Right lobe of liver (tissue), 6 donors: ENCODE measurements around the gene ZNF790. TPM values are rescaled to one million over a fixed set of nuclear protein-coding genes. Genes with fewer than 3 reads are reported as not detected.

Experiments
- ATAC-seq, 4 donors: fragments of 200-7000 bp; cut with Tn5 transposase; one replicate each; pipeline ENCODE4 v1.9.1; 2020; ENCODE audit warnings: mild to moderate bottlenecking in 4 of 4, moderate library complexity in 4 of 4
- DNase-seq, 3 donors: peaks; one replicate each; pipeline ENCODE4 v3.0.0-alpha.2; 2020
- H3K27ac ChIP-seq, 3 donors: fragments of 200-600 bp; one replicate each; pipeline ENCODE4 v1.8.0; 2022
- H3K27me3 ChIP-seq, 2 donors: fragments of 200-600 bp; one replicate each; pipeline ENCODE4 v1.8.0; 2022
- H3K36me3 ChIP-seq, 4 donors: fragments of 200-600 bp; sonication (generic) in 1 of 4; one replicate each; pipeline versions ENCODE4 v1.5.1 to v1.8.0; 2017 to 2022; ENCODE audit warnings: control low read depth in 1 of 4
- H3K4me1 ChIP-seq, 4 donors: fragments of 200-600 bp; sonication (generic) in 1 of 4; one replicate each; pipeline versions ENCODE4 v1.5.1 to v1.8.0; 2017 to 2022; ENCODE audit warnings: control low read depth in 1 of 4
- H3K4me3 ChIP-seq, 3 donors: fragments of 200-600 bp; one replicate each; pipeline ENCODE4 v1.8.0; 2022
- H3K9me3 ChIP-seq, 4 donors: fragments of 200-600 bp; sonication (generic) in 1 of 4; one replicate each; pipeline versions ENCODE4 v1.5.1 to v1.8.0; 2017 to 2022; ENCODE audit warnings: control low read depth in 1 of 4
- POLR2A ChIP-seq: fragments of 450-650 bp; IDR thresholded peaks from one replicate; pipeline ENCODE4 v1.6.1; 2017; ENCODE audit warnings: antibody characterized with exemption, mild to moderate bottlenecking
- WGBS: methylation state at CpG from one replicate; pipeline ENCODE4 v1.1.6; 2018; ENCODE audit warnings: low coverage, low lambda C conversion rate; ENCODE audit not compliant: insufficient coverage; ENCODE audit errors: missing lambda C conversion rate; 5-methylcytosine and 5-hydroxymethylcytosine counted together
- intact Hi-C, 2 donors: fragments of 100-400 bp; cut with DNase I; formaldehyde crosslinking; loops; one replicate each; pipeline versions ENCODE4 v1.11.2 to v1.14.1; 2022
- total RNA-seq, 6 experiments: library from RNA; depleted of rRNA in 2 of 6; stranded (reverse); fragments of >200 nt in 2 of 6; fragmentation: NEBNext Ultra II Directional in 3 of 6; extraction: Animal tissue kit (Norgen Biotek cat#: 25700) in 3 of 6; gene quantifications; one replicate each; pipeline versions ENCODE4 v1.1.0 to v1.2.4, GENCODE V29; 2016 to 2023
- TF ChIP-seq, protein P1 (sequence below), 4 donors: fragments of 200-600 bp in 3 of 4; fragments of 450-650 bp in 1 of 4; IDR thresholded peaks; one replicate each; pipeline versions ENCODE4 v1.5.1 to v1.8.0; 2016 to 2022; ENCODE audit warnings: antibody characterized with exemption in 4 of 4, mild to moderate bottlenecking in 2 of 4
- donor health status: DM: no; HTN: yes; CAD: no.
- donor health status: DM: no; HTN: no; CAD: no.
- donor health status: DM: no; HTN: no; CAD: no.
- donor health status: DM: no; HTN: yes; CAD: no.
- donor health status: DM: no; HTN: yes; CAD: no.

Gene ZNF790
- total RNA-seq, 6 experiments from 2014 or later: 3.7 to 6.4 (median 5.5) TPM

DNA sequence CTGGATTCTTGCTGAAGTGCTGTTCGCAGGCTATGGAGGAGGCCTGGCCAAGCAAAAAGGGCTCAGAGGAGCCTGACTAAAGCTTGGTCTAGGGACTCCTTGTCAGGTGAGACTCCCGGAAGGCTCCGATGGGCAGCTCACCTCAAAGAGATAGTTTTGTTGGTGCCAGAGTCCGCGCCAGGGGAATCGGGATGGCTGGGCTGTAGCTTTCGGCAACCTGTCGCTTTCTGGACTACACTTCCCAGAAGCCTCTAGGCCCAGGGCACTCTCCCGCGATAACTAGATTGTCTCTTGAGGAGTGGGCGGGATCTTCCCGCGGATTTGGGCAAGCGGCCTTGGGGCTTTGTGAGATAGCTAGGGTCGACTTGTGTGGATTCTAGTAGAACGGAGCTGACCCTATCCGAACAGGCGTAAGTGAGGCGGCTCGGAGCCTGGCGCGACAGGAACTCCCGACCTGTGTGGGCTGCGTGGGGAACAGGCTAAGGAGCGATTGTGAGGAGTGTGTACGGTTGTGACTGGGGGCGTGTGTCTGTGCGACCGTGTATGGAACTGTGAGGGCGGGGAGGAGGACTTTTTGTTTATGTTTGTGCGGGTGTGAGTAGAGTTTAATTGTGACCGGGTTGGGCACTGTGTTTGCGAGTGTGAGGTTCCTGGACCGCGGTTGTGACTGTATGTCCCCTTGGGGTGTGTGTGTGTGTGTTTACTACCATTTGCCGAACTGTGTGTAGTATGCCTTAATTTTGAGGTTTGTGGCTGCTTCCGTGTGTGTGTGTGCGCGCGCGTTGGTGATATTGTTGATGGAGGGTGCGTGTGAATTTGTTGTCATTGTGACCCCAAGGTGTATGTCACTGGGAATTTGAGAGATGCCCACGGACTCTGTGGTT is 12.6 kb upstream of the ZNF790 start, which contains the start of gene ZNF345:
ZNF345 (plus strand) TSS at position 318 of the 884 bp plus-strand sequence. CDS start 25,955 bp downstream, outside the sequence.
- ATAC-seq: peak; percentile 95
- no peak for TF ChIP-seq POLR2A
- TF ChIP-seq, protein P1, sequence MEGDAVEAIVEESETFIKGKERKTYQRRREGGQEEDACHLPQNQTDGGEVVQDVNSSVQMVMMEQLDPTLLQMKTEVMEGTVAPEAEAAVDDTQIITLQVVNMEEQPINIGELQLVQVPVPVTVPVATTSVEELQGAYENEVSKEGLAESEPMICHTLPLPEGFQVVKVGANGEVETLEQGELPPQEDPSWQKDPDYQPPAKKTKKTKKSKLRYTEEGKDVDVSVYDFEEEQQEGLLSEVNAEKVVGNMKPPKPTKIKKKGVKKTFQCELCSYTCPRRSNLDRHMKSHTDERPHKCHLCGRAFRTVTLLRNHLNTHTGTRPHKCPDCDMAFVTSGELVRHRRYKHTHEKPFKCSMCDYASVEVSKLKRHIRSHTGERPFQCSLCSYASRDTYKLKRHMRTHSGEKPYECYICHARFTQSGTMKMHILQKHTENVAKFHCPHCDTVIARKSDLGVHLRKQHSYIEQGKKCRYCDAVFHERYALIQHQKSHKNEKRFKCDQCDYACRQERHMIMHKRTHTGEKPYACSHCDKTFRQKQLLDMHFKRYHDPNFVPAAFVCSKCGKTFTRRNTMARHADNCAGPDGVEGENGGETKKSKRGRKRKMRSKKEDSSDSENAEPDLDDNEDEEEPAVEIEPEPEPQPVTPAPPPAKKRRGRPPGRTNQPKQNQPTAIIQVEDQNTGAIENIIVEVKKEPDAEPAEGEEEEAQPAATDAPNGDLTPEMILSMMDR (IDR thresholded peaks at IDR 0.05): no peak
- Histone ChIP-seq H3K4me3 (peak within 1 kb of the TSS; percentile 59 to 99 (median 80)), H3K36me3 (peaks cover 0 to 8% (median 0%) of the 10 kb centered on the region in 4 donors), H3K27ac (peak within 1 kb of the TSS; percentile 71 to 77 (median 77)), H3K27me3 (no peaks in the 10 kb centered on the region), H3K9me3 (peaks cover 0 to 6% (median 0%) of the 10 kb centered on the region in 4 donors), H3K4me1 (peaks cover 0 to 6% (median 0%) of the 10 kb centered on the region in 4 donors)
- under 1% methylated on average over 31 of the region's 43 CpGs for WGBS
- peak; percentile 89 to 93 (median 92) for DNase-seq
- intact Hi-C loops: no loop called here

DNA sequence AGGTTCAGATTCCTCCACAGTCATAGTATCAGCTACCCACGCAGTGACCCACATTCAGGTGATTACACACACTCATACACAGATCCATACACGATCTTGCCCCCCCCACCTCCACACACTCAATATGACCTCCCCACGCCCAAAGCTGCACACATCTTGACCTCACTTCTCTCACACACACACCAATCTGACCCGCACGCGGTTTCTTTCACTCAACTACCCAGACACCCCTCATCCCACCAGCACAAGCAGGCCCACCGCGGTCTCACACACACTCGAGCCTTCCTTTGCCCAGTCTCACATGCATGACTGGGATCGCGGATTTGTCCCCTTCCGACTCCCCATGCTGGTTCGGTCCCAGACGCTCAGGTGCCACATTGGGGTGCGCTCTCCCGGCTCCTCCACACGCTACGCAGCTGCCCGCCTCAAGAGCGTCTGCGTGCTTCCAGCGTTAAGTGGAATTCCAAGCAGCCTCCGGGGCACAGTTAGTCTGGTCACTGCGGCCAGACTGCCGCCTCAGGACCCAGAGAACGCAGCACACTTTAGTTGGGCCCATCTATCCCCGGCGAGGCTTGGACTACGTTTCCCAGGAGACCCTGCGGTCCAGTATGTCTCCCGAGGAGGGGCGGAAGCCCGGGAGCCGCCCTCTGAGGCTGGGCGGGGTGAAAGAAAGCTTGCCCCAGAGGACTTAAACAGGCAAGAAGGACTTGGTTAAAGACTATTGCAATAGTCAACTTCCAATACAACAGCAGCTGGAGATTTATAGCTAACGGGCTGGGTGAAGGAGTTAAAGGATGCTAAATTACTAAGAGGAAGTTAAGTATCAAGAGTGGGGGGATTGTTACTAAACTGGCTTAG is 11.7 kb upstream of the ZNF790 start:
- DNase-seq (peak; percentile 94 to 96 (median 95)), ATAC-seq (peak; percentile 95 to 98 (median 96))
- Histone ChIP-seq H3K4me3 (peak overlapping the region; percentile 59 to 99 (median 80)), H3K4me1 (peaks cover 0 to 6% (median 0%) of the 10 kb centered on the region in 4 donors), H3K36me3 (peaks cover 0 to 8% (median 0%) of the 10 kb centered on the region in 4 donors), H3K27ac (peak overlapping the region; percentile 71 to 77 (median 77)), H3K9me3 (peaks cover 0 to 3% (median 0%) of the 10 kb centered on the region in 4 donors), H3K27me3 (no peaks in the 10 kb centered on the region)
- intact Hi-C loops: loop anchor here in 1 of 2 donors (10.0 kb wide), 1 partner anchor 75 kb away; the partner anchor contains the start of gene ZNF850
- WGBS: under 1% methylated on average over 23 of the region's 36 CpGs
- TF ChIP-seq, protein P1 (IDR thresholded peaks at IDR 0.05): no peak
- TF ChIP-seq POLR2A: peak; percentile 48

DNA sequence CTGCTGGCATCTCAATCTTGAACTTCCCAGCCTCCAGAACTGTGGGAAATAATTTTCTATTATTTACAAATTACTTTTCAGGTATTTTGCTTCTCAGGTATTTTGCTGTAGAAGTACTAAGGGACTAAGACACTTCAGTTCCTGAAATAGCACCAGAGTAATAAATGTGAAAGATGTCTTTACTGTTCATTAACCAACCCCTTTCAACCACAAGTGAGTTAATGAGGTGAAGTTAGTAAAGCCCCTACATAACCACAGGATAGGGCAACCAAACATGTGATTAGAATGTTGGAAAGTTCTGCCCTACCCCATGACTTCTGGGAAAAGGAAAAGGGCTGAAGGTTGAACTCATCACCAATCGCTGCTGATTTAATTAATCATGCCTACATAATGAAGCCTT is 9.8 kb upstream of the ZNF790 start:
- DNase-seq: no peak
- Histone ChIP-seq H3K4me3 (no peak overlapping the region), H3K27me3 (no peaks in the 10 kb centered on the region), H3K4me1 (peaks cover 0 to 6% (median 0%) of the 10 kb centered on the region in 4 donors), H3K27ac (no peak overlapping the region), H3K36me3 (no peaks in the 10 kb centered on the region), H3K9me3 (no peaks in the 10 kb centered on the region)
- ATAC-seq: no peak
- intact Hi-C loops: loop anchor here in 1 of 2 donors (10.0 kb wide), 1 partner anchor 73 kb away; the partner anchor contains the start of gene ZNF850
- 82% methylated on average over 1 of the region's 1 CpG for WGBS
- TF ChIP-seq, protein P1 (IDR thresholded peaks at IDR 0.05): no peak

DNA sequence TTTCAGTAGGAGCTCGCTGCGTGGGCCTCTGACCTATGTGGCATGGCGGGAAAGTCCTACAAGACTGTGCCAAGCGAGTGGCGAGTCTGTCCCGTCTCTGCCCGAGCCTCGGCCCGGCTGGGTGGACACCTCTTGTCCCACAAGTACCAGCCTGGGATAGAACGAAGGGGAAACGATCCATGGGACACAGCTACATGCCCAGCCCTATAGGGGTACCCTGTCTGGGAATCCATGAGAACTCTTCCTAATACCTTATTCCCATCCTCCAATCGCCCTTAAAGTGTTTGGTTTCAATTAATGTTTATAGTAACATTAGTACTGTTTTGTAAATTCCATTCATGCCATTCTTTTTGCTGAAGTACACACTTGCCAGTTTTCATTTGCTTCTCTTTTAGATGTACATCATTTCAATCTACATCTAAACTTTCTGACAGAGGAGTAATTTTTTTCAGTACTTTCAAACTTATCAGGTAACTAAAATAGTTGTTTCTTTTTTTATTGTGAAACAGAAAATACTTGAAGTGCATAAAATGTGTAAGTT is 667 bp upstream of the ZNF790 start:
- peaks cover 0 to 1% (median under 1%) of the 10 kb centered on the region in 4 donors for H3K36me3 ChIP-seq
- no peak for DNase-seq
- 0% methylated on average over 1 of the region's 12 CpGs for WGBS

More for the DNA sequence above, 667 bp upstream of the ZNF790 start:
- no peak for TF ChIP-seq POLR2A
- TF ChIP-seq, protein P1 (IDR thresholded peaks at IDR 0.05): no peak
- peak overlapping the region; percentile 81 to 88 (median 87) for H3K27ac ChIP-seq
- no peaks in the 10 kb centered on the region for H3K27me3 ChIP-seq
- no peak for ATAC-seq
- peaks cover 0 to 21% (median 3%) of the 10 kb centered on the region in 4 donors for H3K9me3 ChIP-seq
- peak overlapping the region; percentile 55 to 98 (median 89) for H3K4me3 ChIP-seq
- peaks cover 0 to 6% (median 0%) of the 10 kb centered on the region in 4 donors for H3K4me1 ChIP-seq
- intact Hi-C loops: no loop called here
